Testis (tissue), 2 donors: Measurements from ENCODE around the gene PSMG1.

ENCODE experiments used
- CTCF ChIP-seq, 3 experiments: fragments of 450-650 bp in 2 of 3; fragments of 200-600 bp in 1 of 3; sonication (generic) in 1 of 3; IDR thresholded peaks; one replicate each; pipeline ENCODE4 v1.5.1; 2016 to 2019; ENCODE audit warnings: antibody characterized with exemption in 3 of 3, mild to moderate bottlenecking in 2 of 3, moderate library complexity in 1 of 3
- POLR2A ChIP-seq: fragments of 450-650 bp; IDR thresholded peaks from one replicate; pipeline ENCODE4 v1.6.1; 2017; ENCODE audit warnings: antibody characterized with exemption, mild to moderate bottlenecking, moderate library complexity

GRCh38 chr21:39159342-39160063, 23.7 kb downstream of the PSMG1 start:
- TF ChIP-seq CTCF (IDR thresholded peaks at IDR 0.05) (no peak), POLR2A (no peak)
